Measurements from ENCODE around the gene CLHC1.
"Not testable (repeated sequence)": the region's sequence is repeated elsewhere in the genome, so short reads cannot be mapped to it uniquely, and the experiment has no call there.

DNA sequence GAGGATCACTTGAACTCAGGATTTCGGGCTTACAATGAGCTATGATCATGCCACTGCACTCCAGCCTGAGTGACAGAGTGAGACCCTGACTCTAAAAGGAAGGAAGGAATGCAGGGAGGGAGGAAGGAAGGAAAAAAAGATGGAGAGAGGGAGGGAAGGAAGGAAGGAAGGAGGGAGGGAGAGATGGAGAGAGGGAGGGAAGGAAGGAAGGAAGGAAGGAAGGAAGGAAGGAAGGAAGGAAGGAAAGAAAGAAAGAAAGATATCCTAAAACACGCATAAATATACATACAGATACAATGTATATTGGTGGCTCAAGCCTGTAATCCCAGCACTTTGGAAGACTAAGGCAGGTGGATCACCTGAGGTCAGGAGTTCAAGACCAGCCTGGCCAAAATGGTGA, 42.3 kb upstream of the CLHC1 start:
- TF ChIP-seq, protein P1, sequence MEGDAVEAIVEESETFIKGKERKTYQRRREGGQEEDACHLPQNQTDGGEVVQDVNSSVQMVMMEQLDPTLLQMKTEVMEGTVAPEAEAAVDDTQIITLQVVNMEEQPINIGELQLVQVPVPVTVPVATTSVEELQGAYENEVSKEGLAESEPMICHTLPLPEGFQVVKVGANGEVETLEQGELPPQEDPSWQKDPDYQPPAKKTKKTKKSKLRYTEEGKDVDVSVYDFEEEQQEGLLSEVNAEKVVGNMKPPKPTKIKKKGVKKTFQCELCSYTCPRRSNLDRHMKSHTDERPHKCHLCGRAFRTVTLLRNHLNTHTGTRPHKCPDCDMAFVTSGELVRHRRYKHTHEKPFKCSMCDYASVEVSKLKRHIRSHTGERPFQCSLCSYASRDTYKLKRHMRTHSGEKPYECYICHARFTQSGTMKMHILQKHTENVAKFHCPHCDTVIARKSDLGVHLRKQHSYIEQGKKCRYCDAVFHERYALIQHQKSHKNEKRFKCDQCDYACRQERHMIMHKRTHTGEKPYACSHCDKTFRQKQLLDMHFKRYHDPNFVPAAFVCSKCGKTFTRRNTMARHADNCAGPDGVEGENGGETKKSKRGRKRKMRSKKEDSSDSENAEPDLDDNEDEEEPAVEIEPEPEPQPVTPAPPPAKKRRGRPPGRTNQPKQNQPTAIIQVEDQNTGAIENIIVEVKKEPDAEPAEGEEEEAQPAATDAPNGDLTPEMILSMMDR (IDR thresholded peaks at IDR 0.05): not testable (repeated sequence)
- not testable (repeated sequence) for TF ChIP-seq EZH2, EZH2phosphoT487 (IDR thresholded peaks at IDR 0.05)
